NCI-H510A (cell line): ENCODE results near the gene RNF166.

Source experiments
- DNase-seq: peaks from one replicate; lab custom pipeline; 2025; lab: John Stamatoyannopoulos, UW

The RNF166 gene

DNA sequence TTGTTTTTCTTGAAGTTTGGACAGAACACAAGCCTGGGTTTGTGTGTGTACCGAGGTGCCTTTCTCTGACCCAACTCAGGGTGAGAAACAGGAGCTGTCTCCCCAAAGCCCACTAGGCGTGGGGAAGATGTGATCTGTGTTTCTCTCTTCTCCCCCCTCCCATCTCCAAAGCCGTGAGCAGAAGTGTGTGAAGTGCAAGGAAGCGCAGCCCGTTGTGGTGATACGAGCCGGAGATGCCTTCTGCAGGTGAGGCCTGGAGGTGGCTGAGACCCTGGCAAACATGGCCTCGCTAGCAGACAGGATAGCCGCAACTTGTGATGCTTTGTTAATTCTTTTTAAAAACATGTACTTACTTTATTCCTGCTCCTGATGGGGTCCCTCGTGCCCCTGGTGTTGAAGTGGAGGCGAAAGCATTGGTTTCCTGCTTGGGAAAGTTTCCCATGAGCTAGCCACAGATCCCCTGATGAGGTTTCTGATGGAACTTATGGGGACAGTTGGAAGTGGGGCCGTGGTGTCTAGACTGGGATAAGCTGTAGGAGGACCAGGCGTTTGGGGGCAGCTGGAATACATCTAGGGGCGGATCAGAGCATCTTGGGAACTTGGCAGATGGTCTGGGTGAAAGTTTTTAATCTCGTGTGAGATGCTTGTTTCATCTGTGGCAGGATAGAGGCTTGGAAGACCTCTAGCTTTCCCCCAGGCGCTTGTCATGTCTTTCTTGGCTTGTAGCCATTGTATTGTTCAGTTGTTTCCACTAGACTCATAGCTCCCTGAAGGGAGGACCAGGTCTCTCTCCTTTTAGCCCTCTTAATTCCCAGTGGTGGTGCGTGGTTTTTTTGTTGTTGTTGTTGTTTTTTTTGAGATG, 988 bp upstream of the RNF166 start:
- no peak for DNase-seq

DNA sequence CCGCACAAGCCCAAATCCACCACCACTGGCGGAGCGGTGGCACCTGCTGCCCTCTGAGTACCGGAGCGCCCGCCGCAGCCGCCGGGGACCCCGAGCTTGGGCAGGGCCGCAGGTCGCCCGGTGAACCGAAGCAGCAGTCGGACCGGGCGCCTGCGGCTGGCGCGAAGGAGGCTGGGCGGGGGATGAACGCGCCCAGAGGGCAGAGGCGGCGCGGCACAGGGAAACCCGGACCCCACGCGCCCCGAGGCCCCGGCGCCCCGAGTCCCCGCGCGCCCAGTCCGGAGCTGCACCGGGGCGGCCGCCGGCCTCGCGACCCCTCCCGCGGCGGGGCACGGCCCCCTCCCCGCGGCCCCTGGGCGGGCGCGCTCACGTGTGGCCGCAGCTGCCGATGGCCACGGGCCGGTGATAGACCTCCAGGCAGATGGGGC, 393 bp downstream of the RNF166 start:
- no peak for DNase-seq

DNA sequence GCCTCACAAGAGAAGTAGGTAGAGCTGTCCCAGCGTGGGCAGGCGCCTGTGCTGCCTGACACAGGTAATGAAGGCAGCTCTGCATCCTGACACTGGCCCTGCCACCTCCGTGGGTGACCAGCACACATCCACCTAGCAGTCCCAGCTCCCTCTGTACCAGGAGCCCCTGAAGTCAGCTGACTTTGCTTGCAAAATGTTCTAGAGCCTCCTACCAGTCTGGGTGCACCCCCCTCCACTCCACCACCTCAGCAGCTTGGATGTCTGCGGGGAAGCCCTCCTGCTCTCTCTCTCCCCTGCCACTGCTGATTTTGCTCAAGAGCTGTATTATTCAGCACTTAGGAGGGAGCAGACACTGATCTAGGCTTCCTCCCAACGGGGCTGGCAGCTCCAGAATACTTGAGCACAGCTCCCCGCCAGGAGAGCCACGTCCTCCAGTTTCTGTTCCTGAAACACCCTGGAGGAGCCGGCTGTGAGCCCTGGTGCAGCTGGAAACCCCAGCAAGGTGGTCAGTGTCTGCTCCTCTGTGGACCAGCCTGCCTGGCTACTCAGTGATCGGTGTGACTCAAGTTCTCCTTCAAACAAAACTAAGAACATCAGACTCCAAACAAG, 1.0 kb downstream of the RNF166 start:
- DNase-seq = no peak

DNA sequence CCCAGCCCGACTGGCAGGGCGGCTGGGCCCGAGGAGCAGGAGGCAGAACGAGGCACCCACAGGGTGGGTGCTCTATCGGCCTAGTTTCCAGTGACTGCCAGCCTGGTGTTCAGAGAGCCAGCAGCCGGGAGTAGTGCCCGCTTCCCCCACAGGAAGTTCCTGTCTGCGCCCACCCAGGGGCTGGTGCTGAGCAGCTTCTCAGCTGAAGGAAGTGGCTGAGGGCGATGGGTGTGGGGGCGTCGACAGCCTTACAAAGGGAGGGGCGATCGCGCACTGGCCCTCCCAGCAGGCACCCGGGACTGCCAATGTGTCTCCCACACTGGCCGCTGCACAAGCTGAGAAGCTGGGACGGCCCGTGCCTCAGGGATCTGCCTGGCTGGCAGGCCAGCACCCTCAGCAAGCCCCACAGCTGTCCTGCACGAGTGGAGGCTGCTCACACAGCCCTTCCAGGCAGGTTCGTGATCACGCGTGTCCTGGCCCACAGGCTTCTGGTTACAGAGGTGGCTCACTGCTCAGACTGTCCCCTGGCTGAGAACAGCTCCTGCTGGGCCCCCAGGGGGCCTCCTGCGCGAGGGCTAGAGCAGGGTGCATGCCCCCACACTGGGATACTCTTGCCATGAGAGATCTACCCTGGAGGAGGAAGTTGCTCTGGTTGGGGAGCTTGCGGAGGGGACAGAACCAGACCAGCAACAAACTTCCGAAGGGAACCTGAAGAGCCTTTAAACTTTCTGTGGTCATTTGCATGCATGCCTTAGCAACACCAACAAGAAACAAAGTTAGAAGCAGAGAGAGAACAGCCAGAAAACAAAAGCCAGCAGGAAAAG, 2.5 kb downstream of the RNF166 start:
- DNase-seq = no peak

GRCh38 chr16:88702371-88703210, 3.6 kb downstream of the RNF166 start:
- no peak for DNase-seq

GRCh38 chr16:88701581-88702370, 4.4 kb downstream of the RNF166 start:
- DNase-seq = no peak

DNA sequence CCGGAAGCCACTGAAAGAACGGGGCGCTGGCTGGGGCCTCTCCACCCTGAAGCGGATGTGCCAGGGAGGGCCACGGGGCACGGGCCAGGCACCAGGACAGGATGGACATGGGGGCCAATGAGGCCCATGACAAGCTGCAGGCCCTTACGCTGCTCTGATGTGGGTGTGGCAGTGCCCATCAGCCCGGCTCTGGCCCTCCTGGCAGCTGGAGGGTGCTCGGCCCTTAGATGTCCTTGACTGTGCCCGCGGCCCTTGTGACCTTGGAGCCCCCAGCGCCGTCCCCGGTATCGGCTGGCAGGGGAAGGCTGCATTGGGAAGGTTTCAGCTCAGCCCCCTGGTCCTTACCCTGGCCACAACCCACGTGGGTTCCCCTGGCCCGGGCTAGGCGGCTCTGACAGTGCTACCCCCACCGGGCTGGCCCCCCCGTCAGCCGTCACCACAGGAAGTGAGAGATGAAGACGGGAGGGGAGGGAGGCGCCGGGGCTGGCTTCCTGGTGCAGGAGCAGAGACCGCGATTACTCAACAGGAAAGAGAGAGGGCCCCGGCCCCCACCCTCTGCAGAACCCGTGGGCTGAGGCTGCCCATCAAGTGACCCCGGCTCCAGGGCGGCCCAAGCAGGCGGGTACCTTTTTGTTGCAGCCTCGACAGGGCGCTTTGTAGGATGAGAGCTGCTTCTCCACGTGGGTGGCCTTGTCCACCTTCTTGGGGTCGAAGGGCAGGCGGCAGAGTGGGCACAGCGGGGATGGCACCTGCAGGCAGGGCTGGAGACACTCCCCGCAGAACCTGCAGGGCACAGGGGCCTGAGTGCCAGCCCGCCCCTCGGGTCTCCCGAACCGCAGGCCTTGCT, 5.3 kb downstream of the RNF166 start:
- no peak for DNase-seq

DNA sequence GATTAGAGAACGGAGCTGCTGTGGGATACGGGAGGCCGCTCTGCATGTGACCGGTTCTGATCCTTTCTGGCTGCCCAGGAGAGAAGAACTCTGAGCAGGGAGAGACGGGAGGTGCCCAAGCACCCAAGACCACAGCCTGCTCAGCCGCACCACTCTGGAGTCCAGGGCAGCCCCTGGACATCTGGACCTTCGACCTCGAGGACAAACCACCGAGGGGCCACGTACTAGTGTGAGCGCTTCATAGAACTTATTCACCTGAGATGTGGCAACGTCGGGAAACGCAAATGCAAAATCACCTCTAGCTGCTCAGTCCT, 5.9 kb downstream of the RNF166 start:
- DNase-seq = no peak

DNA sequence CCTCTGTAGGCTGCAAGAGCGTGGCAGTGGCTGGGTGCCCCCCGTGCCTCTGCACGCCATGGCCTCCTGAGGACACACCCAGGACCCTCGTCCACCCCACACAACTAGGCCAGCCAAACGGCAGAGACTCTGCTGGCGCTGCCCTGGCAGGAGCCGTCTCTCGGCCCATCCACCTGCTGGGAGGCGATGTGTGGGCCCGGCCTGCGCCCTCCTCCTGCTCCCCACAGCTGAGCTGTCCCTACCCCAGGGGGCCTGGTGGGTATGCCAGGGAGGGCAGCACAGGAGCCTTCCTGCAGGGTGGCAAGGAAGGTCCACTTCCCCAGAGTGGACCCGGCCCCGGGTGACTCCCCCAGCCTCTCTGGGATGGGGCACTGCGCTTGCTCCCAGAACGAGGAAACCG, 7.0 kb downstream of the RNF166 start:
- DNase-seq = no peak

GRCh38 chr16:88698646-88699045, 7.6 kb downstream of the RNF166 start:
- no peak for DNase-seq

DNA sequence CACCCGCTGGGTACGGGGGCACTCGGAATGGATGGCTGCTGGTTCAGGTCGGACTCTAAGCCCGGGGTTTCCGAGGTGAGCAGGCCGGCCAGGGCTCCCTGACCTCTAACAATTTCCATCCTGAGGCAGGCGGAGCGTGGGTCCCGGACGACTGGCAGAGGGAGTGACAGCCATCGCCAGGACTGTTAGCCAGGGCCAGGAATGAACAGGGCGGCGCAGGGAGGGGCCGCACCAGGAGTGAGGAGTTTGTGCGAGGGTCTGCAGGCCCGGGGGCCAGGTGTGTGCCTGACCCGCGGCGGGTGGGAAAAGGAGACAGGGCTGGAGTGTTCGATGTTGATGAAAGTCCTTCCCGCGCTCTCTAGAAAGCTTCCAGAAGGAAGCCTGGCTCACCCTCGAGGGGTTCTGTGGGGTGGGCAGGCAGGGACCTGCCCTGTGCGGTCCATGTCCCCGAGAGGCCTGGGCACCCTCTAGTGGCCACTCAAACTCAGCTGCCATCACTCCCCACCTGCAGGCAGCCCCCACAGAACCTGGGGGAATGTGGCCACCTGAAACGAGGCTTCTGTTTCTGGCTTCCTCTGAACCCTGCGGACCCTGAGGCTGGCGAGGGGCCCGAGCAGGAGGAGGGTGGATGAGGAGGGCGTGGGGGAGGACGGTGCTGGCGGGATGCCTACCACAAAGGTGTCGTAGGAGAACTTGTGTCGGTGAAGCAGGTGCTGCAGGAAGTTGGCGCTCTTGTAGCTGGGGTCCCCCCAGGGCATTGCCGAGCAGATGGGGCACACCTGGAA, 8.2 kb downstream of the RNF166 start:
- no peak for DNase-seq

DNA sequence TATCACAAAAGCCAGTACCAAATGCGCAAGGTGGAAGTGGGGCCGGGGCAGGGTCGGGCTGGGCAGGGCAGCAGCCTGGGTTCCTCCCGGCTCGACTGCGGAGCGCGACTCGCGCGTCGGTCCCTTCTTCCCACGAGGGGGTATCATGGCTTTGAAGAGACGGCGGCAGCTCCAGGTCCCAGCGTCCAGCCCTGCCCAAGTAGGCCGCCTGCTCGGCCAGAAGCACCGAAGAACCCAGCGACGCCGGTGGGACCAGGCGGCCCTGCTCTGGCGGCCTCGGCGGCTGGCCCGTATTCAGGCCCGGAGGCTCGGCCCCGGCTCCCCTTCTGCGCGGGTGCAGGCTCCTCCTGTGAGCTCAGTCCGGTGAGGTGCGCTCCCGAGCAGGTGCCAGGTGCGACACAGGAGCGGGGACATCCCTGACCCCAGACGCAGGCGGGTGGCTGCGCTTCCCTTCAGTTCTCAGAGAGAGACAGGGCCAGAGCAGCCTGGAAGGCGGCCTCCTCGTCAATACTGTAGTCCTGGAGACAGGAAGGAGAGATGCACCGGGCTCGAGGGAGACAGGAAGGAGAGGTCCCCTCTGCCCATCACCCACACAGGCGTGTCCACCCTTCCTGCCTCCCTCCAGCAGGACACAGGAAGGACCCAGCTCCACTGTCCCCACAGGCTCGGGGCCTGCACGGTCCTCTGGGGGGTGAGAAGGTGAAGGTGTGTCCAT, 8.9 kb downstream of the RNF166 start:
- no peak for DNase-seq

DNA sequence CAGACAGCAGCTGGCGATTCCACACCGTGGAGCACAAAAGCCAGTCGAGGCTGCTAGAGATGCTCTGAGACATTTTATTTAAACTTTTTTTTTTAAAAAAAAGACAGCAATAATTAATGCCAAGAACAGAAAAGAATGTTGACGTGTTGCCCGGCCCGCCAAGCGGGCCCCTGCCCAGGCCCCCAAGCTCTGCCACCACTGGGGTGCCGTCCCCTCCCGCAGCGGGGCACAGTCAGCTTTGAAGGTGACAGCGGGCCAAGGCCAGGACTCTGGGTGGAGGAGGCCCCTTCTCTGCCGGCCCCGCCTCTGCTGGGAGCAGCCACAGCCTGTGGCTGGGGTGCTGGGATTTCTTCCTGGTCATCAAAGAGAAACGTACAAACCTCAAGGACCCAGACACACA, 9.8 kb downstream of the RNF166 start:
- no peak for DNase-seq

- DNase-seq = no peak
These were observed 10.5 kb downstream of the RNF166 start for GRCh38 chr16:88695753-88696152.

DNA sequence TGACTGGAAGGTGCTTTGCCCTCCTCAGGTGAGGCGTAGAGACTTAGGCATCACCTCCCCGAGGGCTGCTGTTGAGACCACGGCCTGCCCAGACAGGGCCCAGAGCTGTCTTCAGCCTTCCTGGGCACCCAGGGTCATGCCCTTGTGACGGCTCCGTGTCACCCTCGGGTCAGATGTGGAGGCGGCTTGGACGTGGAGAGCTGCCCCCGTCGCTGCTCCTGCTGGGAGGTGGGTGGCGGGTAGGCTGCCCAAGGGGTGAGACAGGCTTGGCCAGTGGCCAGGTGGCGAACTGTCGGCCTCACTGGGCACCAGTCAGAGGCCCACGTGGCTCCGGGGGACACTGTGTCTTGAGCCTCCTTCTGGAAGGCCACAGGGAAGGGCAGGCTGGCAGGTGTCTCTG, 11.0 kb downstream of the RNF166 start:
- no peak for DNase-seq

- no peak for DNase-seq
These were observed 11.8 kb downstream of the RNF166 start for GRCh38 chr16:88694221-88695087.

DNA sequence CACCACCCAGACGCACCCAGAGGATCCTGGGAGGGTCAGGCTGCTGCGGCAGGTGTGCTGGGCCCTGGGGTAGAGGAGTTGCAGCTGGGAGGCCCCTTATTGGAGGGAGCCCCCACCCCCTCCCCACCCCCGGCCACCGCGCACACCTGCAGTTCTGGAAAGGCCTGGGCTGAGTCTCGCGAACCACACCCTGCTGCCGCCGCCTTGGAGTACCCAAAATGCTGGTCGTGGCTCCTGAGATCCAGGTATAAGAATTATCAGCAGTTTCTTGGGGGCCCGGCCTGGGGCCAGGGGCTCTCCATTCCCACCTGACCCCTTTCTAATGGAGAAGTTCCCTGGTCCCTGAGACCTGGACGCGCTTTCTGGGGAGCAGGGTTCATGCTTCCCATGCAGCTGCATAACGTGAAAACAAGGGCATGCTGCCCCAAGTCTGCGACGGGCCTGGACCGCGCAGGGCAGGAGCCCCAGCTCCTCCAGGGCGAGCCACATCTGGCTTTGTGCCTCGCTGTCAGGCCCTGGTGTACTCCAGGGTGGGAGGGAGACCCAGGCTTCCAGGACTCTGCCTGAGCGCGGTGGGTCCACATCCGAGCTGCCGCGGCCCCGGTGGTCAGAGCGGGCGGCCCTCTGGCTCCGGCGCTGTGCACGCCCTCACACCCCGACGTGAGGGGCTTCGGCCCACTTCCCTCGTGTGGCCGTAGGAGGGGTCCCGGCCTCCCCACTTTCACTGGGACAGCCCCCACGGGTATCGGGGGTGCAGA, 12.6 kb downstream of the RNF166 start:
- no peak for DNase-seq
